Transverse colon (tissue), 4 donors: ENCODE results near the gene ZNF581. TPM values are rescaled to one million over a fixed set of nuclear protein-coding genes. Genes with fewer than 3 reads are reported as not detected.

Source experiments
- DNase-seq: peaks from one replicate; pipeline ENCODE4 v3.0.0-alpha.2; 2019
- H3K27ac ChIP-seq, 4 donors: fragments of 200-600 bp; sonication (generic); 2 replicates each; pipeline ENCODE4 v1.5.1; 2016 to 2018; ENCODE audit warnings: inconsistent platforms in 4 of 4
- H3K27me3 ChIP-seq: fragments of 200-600 bp; sonication (generic); 2 replicates; pipeline ENCODE4 v1.5.1; 2017; ENCODE audit warnings: inconsistent platforms
- H3K36me3 ChIP-seq, 4 donors: fragments of 200-600 bp; sonication (generic); 2 replicates each; pipeline ENCODE4 v1.5.1; 2017 to 2019; ENCODE audit warnings: inconsistent platforms in 4 of 4
- H3K4me1 ChIP-seq, 4 donors: fragments of 200-600 bp; sonication (generic); 2 replicates each; pipeline ENCODE4 v1.5.1; 2017 to 2020; ENCODE audit warnings: inconsistent platforms in 4 of 4
- H3K4me3 ChIP-seq, 4 donors: fragments of 200-600 bp; sonication (generic); 1 replicate in 1 of 4; 2 replicates in 3 of 4; pipeline versions ENCODE4 v1.5.1 to v1.6.1; 2017 to 2019; ENCODE audit warnings: inconsistent platforms in 4 of 4
- H3K9me3 ChIP-seq, 2 donors: fragments of 200-600 bp; sonication (generic); 2 replicates each; pipeline ENCODE4 v1.5.1; 2017 to 2019; ENCODE audit warnings: inconsistent platforms in 2 of 2
- EP300 ChIP-seq: sonication (generic); formaldehyde crosslinking; IDR thresholded peaks from one replicate; pipeline ENCODE4 v1.6.1; 2017; ENCODE audit warnings: antibody characterized with exemption, low read depth
- POLR2A ChIP-seq: fragments of 450-650 bp; IDR thresholded peaks from one replicate; pipeline ENCODE4 v1.6.1; 2016; ENCODE audit warnings: antibody characterized with exemption, mild to moderate bottlenecking, moderate library complexity
- POLR2AphosphoS5 ChIP-seq, 3 donors: sonication (generic); formaldehyde crosslinking; IDR thresholded peaks; one replicate each; pipeline ENCODE4 v1.6.1; 2016; ENCODE audit warnings: antibody characterized with exemption in 3 of 3
- WGBS, 2 donors: methylation state at CpG; one replicate each; pipeline ENCODE4 v1.1.5; 2018; ENCODE audit warnings: low coverage in 1 of 2; 5-methylcytosine and 5-hydroxymethylcytosine counted together
- in situ Hi-C, 4 donors: fragments of 200-750 bp; cut with MboI; loops; one replicate each; pipeline versions ENCODE4 v1.15.0 to v1.15.1; 2017; ENCODE audit warnings: low sequenced_read_pairs in 3 of 4, low pct_ligation_motif_present in 1 of 4, low pct_unique_long_range_greater_than_20kb in 1 of 4
- intact Hi-C: fragments of 100-400 bp; cut with DNase I; formaldehyde crosslinking; loops from one replicate; pipeline ENCODE4 v1.15.1; 2023; ENCODE audit warnings: low total_unique reads
- total RNA-seq, 4 donors: library from RNA; depleted of rRNA; stranded (reverse); fragments of >200 nt; gene quantifications; one replicate each; pipeline ENCODE4 v1.1.0, GENCODE V29; 2016
- TF ChIP-seq, protein P1 (sequence below), 5 experiments: fragments of 200-600 bp in 3 of 5; fragments of 450-650 bp in 2 of 5; sonication (generic) in 3 of 5; IDR thresholded peaks; 1 replicate in 2 of 5; 2 replicates in 3 of 5; pipeline ENCODE4 v1.5.1; 2016 to 2017; ENCODE audit warnings: antibody characterized with exemption in 5 of 5, inconsistent platforms in 3 of 5, mild to moderate bottlenecking in 2 of 5, moderate library complexity in 1 of 5

Gene ZNF581
- total RNA-seq, 4 donors from 2014 or later, result 4.1 to 19.7 (median 10.0) TPM

DNA sequence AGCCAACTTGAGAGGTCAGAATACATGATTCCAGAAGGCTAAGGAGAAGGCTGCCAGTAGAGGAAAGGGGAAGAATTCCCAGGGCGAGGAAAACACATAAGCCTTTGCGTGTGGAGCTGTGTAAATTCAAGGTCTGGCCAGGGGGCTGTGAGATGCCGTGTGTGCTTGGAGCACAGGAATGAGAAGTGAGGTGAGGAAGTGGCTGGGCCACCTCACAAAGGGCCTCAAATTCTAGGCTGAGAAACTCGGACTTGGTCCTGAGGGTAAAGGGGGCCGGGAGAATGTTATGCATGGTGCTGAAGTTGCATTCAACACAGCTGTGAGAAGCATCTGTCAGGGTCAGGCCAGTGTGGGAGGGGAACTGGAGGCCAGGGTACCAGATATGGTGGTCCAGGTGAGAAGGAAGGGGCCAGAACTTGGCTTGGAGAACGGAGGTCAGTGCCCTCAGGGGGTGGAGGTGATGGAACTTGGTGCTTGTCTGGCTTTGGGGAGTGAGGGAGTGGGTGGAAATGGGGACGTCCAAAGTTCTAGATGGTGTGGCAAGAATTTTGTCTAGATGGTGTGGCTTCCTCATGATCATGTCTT, 7.5 kb upstream of the ZNF581 start:
- in situ Hi-C loops (no loop called here), intact Hi-C loops (no loop called here)
- DNase-seq, result no peak
- H3K36me3 ChIP-seq, result no peaks in the 10 kb centered on the region
- peak overlapping the region; percentile 57 to 95 (median 88) for H3K4me3 ChIP-seq
- peaks cover 22 to 56% (median 29%) of the 10 kb centered on the region in 4 donors for H3K4me1 ChIP-seq
- H3K9me3 ChIP-seq, result no peaks in the 10 kb centered on the region
- peak overlapping the region; percentile 87 to 99 (median 97) for H3K27ac ChIP-seq
- no peaks in the 10 kb centered on the region for H3K27me3 ChIP-seq
- 57 to 60% methylated on average over 6 to 7 of the region's 7 CpGs for WGBS, 2 donors
- TF ChIP-seq EP300 (no peak), POLR2AphosphoS5 (IDR thresholded peaks at IDR 0.05) (no peak), POLR2A (no peak)
- TF ChIP-seq, protein P1, sequence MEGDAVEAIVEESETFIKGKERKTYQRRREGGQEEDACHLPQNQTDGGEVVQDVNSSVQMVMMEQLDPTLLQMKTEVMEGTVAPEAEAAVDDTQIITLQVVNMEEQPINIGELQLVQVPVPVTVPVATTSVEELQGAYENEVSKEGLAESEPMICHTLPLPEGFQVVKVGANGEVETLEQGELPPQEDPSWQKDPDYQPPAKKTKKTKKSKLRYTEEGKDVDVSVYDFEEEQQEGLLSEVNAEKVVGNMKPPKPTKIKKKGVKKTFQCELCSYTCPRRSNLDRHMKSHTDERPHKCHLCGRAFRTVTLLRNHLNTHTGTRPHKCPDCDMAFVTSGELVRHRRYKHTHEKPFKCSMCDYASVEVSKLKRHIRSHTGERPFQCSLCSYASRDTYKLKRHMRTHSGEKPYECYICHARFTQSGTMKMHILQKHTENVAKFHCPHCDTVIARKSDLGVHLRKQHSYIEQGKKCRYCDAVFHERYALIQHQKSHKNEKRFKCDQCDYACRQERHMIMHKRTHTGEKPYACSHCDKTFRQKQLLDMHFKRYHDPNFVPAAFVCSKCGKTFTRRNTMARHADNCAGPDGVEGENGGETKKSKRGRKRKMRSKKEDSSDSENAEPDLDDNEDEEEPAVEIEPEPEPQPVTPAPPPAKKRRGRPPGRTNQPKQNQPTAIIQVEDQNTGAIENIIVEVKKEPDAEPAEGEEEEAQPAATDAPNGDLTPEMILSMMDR (IDR thresholded peaks at IDR 0.05), result no peak

DNA sequence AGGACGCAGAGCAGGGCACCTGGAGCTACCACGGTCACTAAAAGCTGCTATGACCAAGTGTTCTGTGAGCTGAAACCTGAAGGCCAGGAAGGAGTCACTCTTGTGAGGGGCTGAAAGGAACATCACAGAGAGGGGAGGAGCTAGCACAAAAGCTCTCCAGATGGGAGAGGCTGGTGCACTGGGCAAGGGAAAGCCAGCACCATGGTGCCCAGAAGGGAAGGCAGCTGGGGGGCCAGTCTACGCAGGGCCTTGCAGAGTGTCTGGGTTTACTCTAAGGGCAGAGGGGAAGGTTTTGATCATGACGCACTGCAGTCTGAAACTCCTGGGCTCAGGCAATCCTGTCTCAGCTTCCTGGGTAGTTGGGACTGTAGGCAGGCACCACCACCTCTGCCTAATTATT, 6.7 kb upstream of the ZNF581 start:
- peaks cover 22 to 58% (median 31%) of the 10 kb centered on the region in 4 donors for H3K4me1 ChIP-seq
- H3K9me3 ChIP-seq, result no peaks in the 10 kb centered on the region
- TF ChIP-seq, protein P1 (IDR thresholded peaks at IDR 0.05), result no peak
- TF ChIP-seq EP300 (no peak), POLR2A (no peak), POLR2AphosphoS5 (IDR thresholded peaks at IDR 0.05) (no peak)
- in situ Hi-C loops (no loop called here), intact Hi-C loops (no loop called here)
- peak overlapping the region in 1 of 4 donors; percentile 95 for H3K4me3 ChIP-seq
- H3K27me3 ChIP-seq, result no peaks in the 10 kb centered on the region
- H3K27ac ChIP-seq, result peak overlapping the region in 1 of 4 donors; percentile 99
- DNase-seq, result no peak
- H3K36me3 ChIP-seq, result no peaks in the 10 kb centered on the region
- 88% methylated on average over 4 of the region's 4 CpGs; no CpG with 5 or more reads in 1 of the 2 donors for WGBS, 2 donors

DNA sequence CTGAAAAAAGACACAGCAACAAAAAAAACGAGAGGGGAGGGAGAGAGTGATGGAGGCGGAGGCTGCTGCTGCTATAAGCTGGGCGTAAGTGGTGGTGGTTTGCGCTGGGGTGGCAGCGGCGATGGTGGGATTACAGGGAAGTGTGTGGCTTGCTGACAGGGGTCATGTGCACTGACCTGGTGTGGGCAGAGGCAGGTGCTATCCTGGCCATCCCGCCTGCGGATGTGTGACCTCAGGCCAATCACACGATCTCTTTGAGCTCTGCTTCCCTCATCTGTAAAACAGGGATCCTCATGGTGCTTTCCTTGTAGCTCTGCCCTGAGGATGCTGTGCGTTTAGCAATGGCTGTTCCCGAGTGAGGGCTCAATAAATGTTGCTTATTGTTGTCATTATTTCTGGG, 5.9 kb upstream of the ZNF581 start:
- Histone ChIP-seq H3K4me1 (peaks cover 22 to 61% (median 40%) of the 10 kb centered on the region in 4 donors), H3K27me3 (no peaks in the 10 kb centered on the region), H3K9me3 (no peaks in the 10 kb centered on the region), H3K36me3 (no peaks in the 10 kb centered on the region), H3K27ac (no peak overlapping the region), H3K4me3 (no peak overlapping the region)
- WGBS, 2 donors, result 83 to 93% methylated on average over 3 to 11 of the region's 11 CpGs
- intact Hi-C loops (no loop called here), in situ Hi-C loops (no loop called here)
- no peak for DNase-seq
- TF ChIP-seq POLR2AphosphoS5 (IDR thresholded peaks at IDR 0.05), result no peak
- no peak for TF ChIP-seq POLR2A
- TF ChIP-seq, protein P1 (IDR thresholded peaks at IDR 0.05), result no peak
- no peak for TF ChIP-seq EP300

- peak overlapping the region in 1 of 4 donors; percentile 98 for H3K27ac ChIP-seq
- peaks cover 22 to 67% (median 48%) of the 10 kb centered on the region in 4 donors for H3K4me1 ChIP-seq
- no peak for DNase-seq
- intact Hi-C loops, result no loop called here
- no peak overlapping the region for H3K4me3 ChIP-seq
- no peaks in the 10 kb centered on the region for H3K9me3 ChIP-seq
- TF ChIP-seq, protein P1 (IDR thresholded peaks at IDR 0.05), result peak in 4 of 5 experiments; percentile 20 to 36 (median 32)
- TF ChIP-seq EP300 (no peak), POLR2A (no peak), POLR2AphosphoS5 (IDR thresholded peaks at IDR 0.05) (no peak)
- H3K27me3 ChIP-seq, result no peaks in the 10 kb centered on the region
- no peaks in the 10 kb centered on the region for H3K36me3 ChIP-seq
- WGBS, 2 donors, result 79 to 100% methylated on average over 2 to 6 of the region's 6 CpGs
- in situ Hi-C loops, result no loop called here
Observed at GRCh38 chr19:55638864-55639359, 4.5 kb upstream of the ZNF581 start.
